Upper lobe of left lung (tissue), 6 donors: ENCODE results near the gene GPR158. TPM values are rescaled to one million over a fixed set of nuclear protein-coding genes. Genes with fewer than 3 reads are reported as not detected.

Experiments used
- ATAC-seq, 2 donors: fragments of 200-7000 bp; cut with Tn5 transposase; one replicate each; pipeline ENCODE4 v1.9.1; 2022; ENCODE audit warnings: mild to moderate bottlenecking in 2 of 2, moderate library complexity in 2 of 2; ENCODE audit not compliant: low FRiP score in 2 of 2
- DNase-seq, 2 donors: peaks; one replicate each; pipeline ENCODE4 v3.0.0-alpha.2; 2019 to 2020
- H3K27ac ChIP-seq, 4 donors: fragments of 200-600 bp; sonication (generic); one replicate each; pipeline ENCODE4 v1.5.1; 2016 to 2019
- H3K27me3 ChIP-seq, 4 donors: fragments of 200-600 bp; sonication (generic); one replicate each; pipeline ENCODE4 v1.5.1; 2017 to 2019
- H3K36me3 ChIP-seq, 4 donors: fragments of 200-600 bp; sonication (generic); one replicate each; pipeline ENCODE4 v1.5.1; 2016 to 2019
- H3K4me1 ChIP-seq, 4 donors: fragments of 200-600 bp; sonication (generic); one replicate each; pipeline ENCODE4 v1.5.1; 2018 to 2019
- H3K4me3 ChIP-seq, 4 donors: fragments of 200-600 bp; sonication (generic); one replicate each; pipeline ENCODE4 v1.5.1; 2017 to 2019; ENCODE audit warnings: mild to moderate bottlenecking in 2 of 4, moderate library complexity in 1 of 4
- H3K9me3 ChIP-seq, 4 donors: fragments of 200-600 bp; sonication (generic); one replicate each; pipeline ENCODE4 v1.5.1; 2018 to 2019
- CTCF ChIP-seq, 6 experiments: fragments of 450-650 bp in 4 of 6; fragments of 200-600 bp in 2 of 6; sonication (generic) in 2 of 6; IDR thresholded peaks; one replicate each; pipeline ENCODE4 v1.5.1; 2016 to 2019; ENCODE audit warnings: antibody characterized with exemption in 6 of 6
- EP300 ChIP-seq, 4 donors: sonication (generic); formaldehyde crosslinking; IDR thresholded peaks; one replicate each; pipeline ENCODE4 v1.5.1; 2017; ENCODE audit warnings: antibody characterized with exemption in 4 of 4, control low read depth in 2 of 4
- POLR2A ChIP-seq, 4 donors: fragments of 450-650 bp; IDR thresholded peaks; one replicate each; pipeline ENCODE4 v1.5.1; 2016 to 2017; ENCODE audit warnings: antibody characterized with exemption in 4 of 4, mild to moderate bottlenecking in 2 of 4
- POLR2AphosphoS5 ChIP-seq, 2 donors: sonication (generic); formaldehyde crosslinking; IDR thresholded peaks; one replicate each; pipeline ENCODE4 v1.5.1; 2017; ENCODE audit warnings: antibody characterized with exemption in 2 of 2
- WGBS, 2 donors: methylation state at CpG; one replicate each; pipeline ENCODE4 v1.1.5; 2017 to 2018; 5-methylcytosine and 5-hydroxymethylcytosine counted together
- total RNA-seq, 6 donors: library from RNA; depleted of rRNA in 4 of 6; stranded (reverse); fragments of >200 nt in 4 of 6; gene quantifications; one replicate each; pipeline versions ENCODE4 v1.1.0 to v1.2.1, GENCODE V29; 2016 to 2021
- donor health status: DM: no; HTN: no; CAD: no; lungs with moderate emphysema.
- donor health status: DM: no; HTN: yes; CAD: no; lungs with severe emphysema.

Gene GPR158
- total RNA-seq, 6 donors from 2014 or later = 0.03 to 0.09 TPM; not detected in 4

GRCh38 chr10:25177754-25178135 lies 2.9 kb downstream of the GPR158 start:
- peaks cover 14 to 27% (median 23%) of the 10 kb centered on the region in 4 donors for H3K4me1 ChIP-seq
- ATAC-seq (no peak), DNase-seq (no peak)
- peaks cover 0 to 31% (median 16%) of the 10 kb centered on the region in 4 donors for H3K27me3 ChIP-seq
- TF ChIP-seq EP300 (IDR thresholded peaks at IDR 0.05) = no peak
- no peak overlapping the region for H3K27ac ChIP-seq
- no peak overlapping the region for H3K4me3 ChIP-seq
- no peaks in the 10 kb centered on the region for H3K36me3 ChIP-seq
- WGBS, 2 donors = 90 to 93% methylated on average over 2 of the region's 2 CpGs
- H3K9me3 ChIP-seq = no peaks in the 10 kb centered on the region

DNA sequence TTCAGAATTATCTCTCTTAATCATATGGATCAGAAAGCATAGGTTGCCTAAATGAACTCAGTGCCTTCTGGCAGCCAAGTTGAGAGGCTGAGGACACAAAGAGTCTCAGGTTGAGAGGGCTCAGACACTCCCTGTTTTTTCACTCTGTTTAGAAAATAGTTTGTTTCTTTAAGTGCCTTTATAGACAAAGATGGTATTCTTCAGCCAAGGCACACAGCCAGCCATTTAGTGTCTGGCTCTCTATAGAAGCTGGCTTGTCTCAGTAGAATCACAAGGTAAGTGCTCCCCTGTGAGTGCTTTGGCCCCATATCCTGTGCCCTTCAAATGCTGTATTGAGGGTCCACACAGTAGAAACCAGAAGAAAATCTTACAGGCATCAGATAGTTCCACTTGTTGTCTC lies 3.6 kb downstream of the GPR158 start:
- Histone ChIP-seq H3K9me3 (no peaks in the 10 kb centered on the region), H3K27ac (no peak overlapping the region), H3K27me3 (peaks cover 0 to 31% (median 16%) of the 10 kb centered on the region in 4 donors), H3K4me3 (no peak overlapping the region), H3K36me3 (no peaks in the 10 kb centered on the region), H3K4me1 (peaks cover 14 to 27% (median 23%) of the 10 kb centered on the region in 4 donors)
- no peak for DNase-seq
- no peak for ATAC-seq
- TF ChIP-seq POLR2AphosphoS5 (IDR thresholded peaks at IDR 0.05) (no peak), POLR2A (IDR thresholded peaks at IDR 0.05) (no peak), EP300 (IDR thresholded peaks at IDR 0.05) (no peak), CTCF (IDR thresholded peaks at IDR 0.05) (no peak)

DNA sequence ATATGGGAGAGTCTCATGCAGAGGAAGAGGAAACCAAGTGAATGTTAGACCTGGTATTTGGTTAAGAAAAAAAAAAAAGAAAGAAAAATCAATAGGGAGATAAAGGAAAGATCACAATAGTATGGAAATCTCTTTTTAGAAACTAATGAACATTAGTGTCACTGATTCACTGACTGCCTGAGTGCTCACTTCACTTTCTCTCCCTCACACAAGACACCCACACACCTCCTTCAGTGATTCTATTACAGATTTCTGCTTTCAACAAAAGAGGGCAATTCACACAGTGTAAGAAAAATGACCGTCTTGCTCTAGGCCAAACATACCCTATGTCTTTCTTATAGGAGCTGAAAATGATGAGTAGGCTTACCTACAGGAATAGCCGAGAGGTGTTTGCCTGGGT lies 6.0 kb downstream of the GPR158 start:
- peaks cover 6 to 12% (median 9%) of the 10 kb centered on the region in 4 donors for H3K4me1 ChIP-seq
- H3K9me3 ChIP-seq = no peaks in the 10 kb centered on the region
- H3K4me3 ChIP-seq = no peak overlapping the region
- H3K27me3 ChIP-seq = peaks cover 0 to 17% (median 7%) of the 10 kb centered on the region in 4 donors
- ATAC-seq = no peak
- H3K27ac ChIP-seq = no peak overlapping the region
- DNase-seq = no peak
- TF ChIP-seq CTCF (IDR thresholded peaks at IDR 0.05) (no peak), POLR2A (IDR thresholded peaks at IDR 0.05) (no peak), EP300 (IDR thresholded peaks at IDR 0.05) (no peak), POLR2AphosphoS5 (IDR thresholded peaks at IDR 0.05) (no peak)
- 77 to 78% methylated on average over 2 of the region's 2 CpGs for WGBS, 2 donors
- no peaks in the 10 kb centered on the region for H3K36me3 ChIP-seq

DNA sequence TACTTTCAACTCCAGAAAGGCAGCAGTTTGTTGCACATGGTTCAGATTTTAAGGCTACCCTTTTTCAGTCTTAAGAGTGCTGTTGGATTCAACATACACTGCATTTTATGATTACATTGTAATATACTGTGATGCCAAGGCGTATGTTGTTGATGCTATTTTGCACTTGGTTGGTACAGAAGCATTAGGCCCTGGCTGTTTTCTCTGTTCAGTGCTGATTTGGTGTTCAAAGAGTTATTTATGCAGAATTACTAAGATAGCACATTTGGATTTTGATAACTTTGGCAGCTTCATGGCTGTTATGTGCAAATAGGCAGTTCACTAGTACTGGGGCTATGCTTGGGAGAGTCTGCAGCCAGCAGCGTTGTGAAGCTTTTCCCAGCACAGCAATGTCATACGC lies 7.8 kb downstream of the GPR158 start:
- ATAC-seq (no peak), DNase-seq (no peak)
- H3K36me3 ChIP-seq = no peaks in the 10 kb centered on the region
- no peaks in the 10 kb centered on the region for H3K4me1 ChIP-seq
- H3K9me3 ChIP-seq = no peaks in the 10 kb centered on the region
- 89% methylated on average over 3 of the region's 3 CpGs for WGBS, 2 donors
- no peak for TF ChIP-seq CTCF (IDR thresholded peaks at IDR 0.05)
- no peak for TF ChIP-seq EP300 (IDR thresholded peaks at IDR 0.05)
- no peak for TF ChIP-seq POLR2AphosphoS5 (IDR thresholded peaks at IDR 0.05)
- no peak for TF ChIP-seq POLR2A (IDR thresholded peaks at IDR 0.05)
- H3K27ac ChIP-seq = no peak overlapping the region
- peaks cover 0 to 2% (median 0%) of the 10 kb centered on the region in 4 donors for H3K27me3 ChIP-seq
- H3K4me3 ChIP-seq = no peak overlapping the region

GRCh38 chr10:25191162-25191895 lies 16.5 kb downstream of the GPR158 start:
- ATAC-seq (no peak), DNase-seq (no peak)
- H3K9me3 ChIP-seq = no peaks in the 10 kb centered on the region
- H3K27me3 ChIP-seq = no peaks in the 10 kb centered on the region
- H3K36me3 ChIP-seq = no peaks in the 10 kb centered on the region
- no peak overlapping the region for H3K4me3 ChIP-seq
- no peak overlapping the region for H3K27ac ChIP-seq
- TF ChIP-seq CTCF (IDR thresholded peaks at IDR 0.05) (no peak), EP300 (IDR thresholded peaks at IDR 0.05) (no peak), POLR2A (IDR thresholded peaks at IDR 0.05) (no peak), POLR2AphosphoS5 (IDR thresholded peaks at IDR 0.05) (no peak)
- WGBS, 2 donors = 64 to 67% methylated on average over 5 of the region's 5 CpGs
- peaks cover 0 to 4% (median 0%) of the 10 kb centered on the region in 4 donors for H3K4me1 ChIP-seq
